SJSA1 (cell line): Measurements from ENCODE around the gene KHDC1L. TPM values are rescaled to one million over a fixed set of nuclear protein-coding genes. Genes with fewer than 3 reads are reported as not detected.
"Not testable (repeated sequence)": the region's sequence is repeated elsewhere in the genome, so short reads cannot be mapped to it uniquely, and the experiment has no call there.

Source experiments
- DNase-seq, 2 experiments: peaks; one replicate each; pipeline ENCODE4 v3.0.0-alpha.2; 2015 to 2020; ENCODE audit warnings: low spot score in 2 of 2, low read depth in 1 of 2
- H3K27ac ChIP-seq: fragments of 250-450 bp; sonication (Bioruptor Pico); 2 replicates; pipeline ENCODE4 v1.5.1; 2020; ENCODE audit warnings: mild to moderate bottlenecking, moderate library complexity
- H3K27me3 ChIP-seq: fragments of 250-450 bp; sonication (Bioruptor Pico); replicated peaks from 2 replicates; pipeline ENCODE4 v1.5.1; 2020; ENCODE audit warnings: mild to moderate bottlenecking, moderate library complexity
- H3K36me3 ChIP-seq: fragments of 250-450 bp; sonication (Bioruptor Pico); 2 replicates; pipeline ENCODE4 v1.5.1; 2020; ENCODE audit warnings: mild to moderate bottlenecking
- H3K4me1 ChIP-seq: fragments of 250-450 bp; sonication (Bioruptor Pico); replicated peaks from 2 replicates; pipeline ENCODE4 v1.6.1; 2021; ENCODE audit warnings: mild to moderate bottlenecking
- H3K4me3 ChIP-seq: fragments of 250-450 bp; sonication (Bioruptor Pico); 2 replicates; pipeline ENCODE4 v1.5.1; 2020; ENCODE audit warnings: mild to moderate bottlenecking
- H3K9me3 ChIP-seq: fragments of 250-450 bp; sonication (Bioruptor Pico); replicated peaks from 2 replicates; pipeline ENCODE4 v1.5.1; 2020; ENCODE audit warnings: mild to moderate bottlenecking
- total RNA-seq: library from RNA; depleted of rRNA; stranded (reverse); fragments of >200 nt; shearing (Covaris generic); gene quantifications from 2 replicates; pipeline ENCODE4 v1.2.3, GENCODE V29; 2014

Gene KHDC1L
- total RNA-seq, 1 experiment from 2014 or later, result not detected

DNA sequence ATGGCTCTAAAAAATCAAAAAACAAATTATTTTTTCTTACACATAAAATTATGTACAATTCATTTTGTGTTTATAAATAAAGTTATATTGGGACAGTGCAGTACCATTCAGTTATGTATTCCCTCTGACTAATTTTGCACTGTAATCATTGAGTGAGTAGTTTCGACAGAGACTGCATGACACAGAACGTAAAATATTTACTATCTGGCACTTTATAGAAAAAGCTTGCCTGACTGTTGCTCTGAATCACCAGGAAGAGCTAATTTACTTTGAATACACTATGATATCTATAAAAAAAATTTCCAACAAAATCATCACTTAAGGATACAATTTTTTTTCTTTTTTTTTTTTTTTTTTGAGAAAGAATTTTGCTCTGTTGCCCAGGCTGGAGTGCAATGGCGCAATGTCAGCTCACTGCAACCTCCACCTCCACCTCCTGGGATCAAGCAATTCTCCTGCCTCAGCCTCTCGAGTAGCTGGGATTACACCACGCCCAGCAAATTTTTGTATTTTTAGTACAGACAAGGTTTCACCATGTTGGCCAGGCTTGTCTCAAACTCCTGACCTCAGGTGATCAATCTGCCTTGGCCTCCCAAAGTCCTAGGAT is 11.0 kb upstream of the KHDC1L start:
- no peak overlapping the region for H3K27ac ChIP-seq
- peak in 1 of 2 experiments; percentile 5 for DNase-seq
- no peak overlapping the region for H3K4me3 ChIP-seq
- H3K27me3 ChIP-seq, result no peaks in the 10 kb centered on the region
- H3K36me3 ChIP-seq, result no peaks in the 10 kb centered on the region
- no peaks in the 10 kb centered on the region for H3K4me1 ChIP-seq
- no peaks in the 10 kb centered on the region for H3K9me3 ChIP-seq

DNA sequence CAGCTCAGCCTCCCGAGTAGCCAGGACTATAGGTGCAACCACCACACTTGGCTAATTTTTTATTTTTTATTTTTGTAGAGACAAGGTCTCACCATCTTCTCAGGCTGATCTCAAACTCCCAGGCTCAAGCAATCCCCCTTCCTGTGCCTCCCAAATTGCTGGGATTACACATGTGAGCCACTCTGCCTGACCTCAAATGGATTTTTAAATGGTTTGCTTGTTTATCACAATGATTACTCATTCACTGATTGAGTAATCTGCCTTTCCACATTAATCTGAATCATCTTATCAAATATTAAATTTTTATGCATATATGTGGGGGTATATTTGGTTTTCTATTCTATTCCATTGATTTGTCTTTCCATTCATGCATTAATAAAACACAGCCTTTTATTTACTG is 9.4 kb upstream of the KHDC1L start:
- H3K27ac ChIP-seq, result no peak overlapping the region
- H3K4me1 ChIP-seq, result no peaks in the 10 kb centered on the region
- DNase-seq, result no peak
- no peaks in the 10 kb centered on the region for H3K27me3 ChIP-seq
- H3K36me3 ChIP-seq, result no peaks in the 10 kb centered on the region
- H3K4me3 ChIP-seq, result no peak overlapping the region
- H3K9me3 ChIP-seq, result no peaks in the 10 kb centered on the region

DNA sequence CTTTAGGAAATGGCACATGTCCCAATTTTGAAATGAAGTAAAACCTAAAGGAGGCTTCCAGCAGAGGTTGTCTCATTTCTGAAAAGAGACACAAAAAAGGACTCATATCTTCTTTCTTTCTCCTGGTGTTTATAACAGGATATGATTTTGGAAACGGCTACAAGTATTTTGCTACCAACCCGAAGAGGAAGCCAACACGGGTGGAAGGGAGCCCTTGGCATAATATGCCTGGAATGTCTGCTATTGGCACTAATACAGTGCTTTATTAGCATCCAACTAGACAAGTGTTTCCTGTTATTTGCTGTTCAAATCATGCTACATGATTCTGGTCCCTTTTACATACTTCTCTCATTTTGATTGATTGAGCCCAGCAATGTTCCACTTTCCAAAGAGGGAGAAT is 8.7 kb upstream of the KHDC1L start:
- H3K4me3 ChIP-seq, DNase-seq, H3K4me1 ChIP-seq, H3K27ac ChIP-seq, H3K27me3 ChIP-seq, H3K9me3 ChIP-seq, H3K36me3 ChIP-seq: not testable (repeated sequence)

DNA sequence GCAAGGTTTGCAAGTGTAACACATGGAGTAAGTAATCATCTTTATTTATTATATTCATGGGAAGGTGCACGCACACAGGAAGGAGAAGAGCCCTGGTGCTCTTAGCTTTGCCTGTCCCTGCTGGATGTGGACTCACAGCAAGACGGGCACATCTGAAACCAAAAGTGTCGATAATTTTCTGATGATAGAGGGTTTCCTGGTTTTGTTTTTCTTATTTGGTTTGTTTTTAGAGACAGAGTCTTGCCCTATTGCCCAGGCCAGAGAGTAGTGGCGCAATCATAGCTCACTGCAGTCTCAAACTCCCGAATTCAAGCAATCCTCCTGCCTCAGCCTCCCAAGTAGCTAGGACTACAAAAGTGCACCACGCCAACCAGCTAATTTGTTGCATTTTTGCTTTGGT is 7.8 kb upstream of the KHDC1L start:
- no peaks in the 10 kb centered on the region for H3K27me3 ChIP-seq
- no peak for DNase-seq

GRCh38 chr6:73231986-73232391 is 6.7 kb upstream of the KHDC1L start:
- no peak for DNase-seq
- H3K9me3 ChIP-seq, result no peaks in the 10 kb centered on the region
- H3K4me1 ChIP-seq, result no peaks in the 10 kb centered on the region
- no peaks in the 10 kb centered on the region for H3K36me3 ChIP-seq
- H3K27ac ChIP-seq, result no peak overlapping the region
- H3K27me3 ChIP-seq, result no peaks in the 10 kb centered on the region
- H3K4me3 ChIP-seq, result no peak overlapping the region

More for the DNA sequence above, 7.8 kb upstream of the KHDC1L start:
- H3K36me3 ChIP-seq, result no peaks in the 10 kb centered on the region
- no peaks in the 10 kb centered on the region for H3K4me1 ChIP-seq
- H3K4me3 ChIP-seq, result no peak overlapping the region
- H3K27ac ChIP-seq, result no peak overlapping the region
- no peaks in the 10 kb centered on the region for H3K9me3 ChIP-seq

- no peaks in the 10 kb centered on the region for H3K36me3 ChIP-seq
- no peak overlapping the region for H3K27ac ChIP-seq
- H3K4me3 ChIP-seq, result no peak overlapping the region
- no peaks in the 10 kb centered on the region for H3K9me3 ChIP-seq
- H3K27me3 ChIP-seq, result no peaks in the 10 kb centered on the region
- H3K4me1 ChIP-seq, result no peaks in the 10 kb centered on the region
- no peak for DNase-seq
These were observed 2.4 kb upstream of the KHDC1L start for GRCh38 chr6:73227606-73228255.

DNA sequence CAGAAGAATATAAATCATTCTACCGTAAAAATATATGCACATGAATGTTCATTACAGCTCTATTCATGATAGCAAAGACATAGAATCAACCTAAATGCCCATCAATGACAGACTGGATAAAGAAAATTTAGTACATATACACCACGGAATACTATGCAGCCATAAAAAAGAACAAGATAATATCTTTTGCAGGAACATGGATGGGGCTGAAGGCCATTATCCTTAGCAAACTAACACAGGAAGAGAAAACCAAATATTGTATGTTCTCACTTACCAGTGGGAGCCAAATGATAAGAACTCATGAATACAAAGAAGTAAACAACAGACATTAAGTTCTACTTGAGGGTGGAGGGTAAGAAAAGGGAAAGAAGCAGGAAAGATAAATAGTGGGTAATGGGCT is 8.4 kb downstream of the KHDC1L start:
- no peaks in the 10 kb centered on the region for H3K9me3 ChIP-seq
- DNase-seq, result no peak
- H3K4me1 ChIP-seq, result no peaks in the 10 kb centered on the region
- no peaks in the 10 kb centered on the region for H3K36me3 ChIP-seq
- H3K27me3 ChIP-seq, result no peaks in the 10 kb centered on the region
- no peak overlapping the region for H3K4me3 ChIP-seq
- H3K27ac ChIP-seq, result no peak overlapping the region

- no peak for DNase-seq
- H3K27ac ChIP-seq, result no peak overlapping the region
- H3K9me3 ChIP-seq, result no peaks in the 10 kb centered on the region
- no peaks in the 10 kb centered on the region for H3K36me3 ChIP-seq
- no peaks in the 10 kb centered on the region for H3K4me1 ChIP-seq
- H3K27me3 ChIP-seq, result no peaks in the 10 kb centered on the region
- no peak overlapping the region for H3K4me3 ChIP-seq
These were observed 16.2 kb downstream of the KHDC1L start for GRCh38 chr6:73209117-73209516.

GRCh38 chr6:73207221-73207837 is 18.0 kb downstream of the KHDC1L start:
- H3K36me3 ChIP-seq, result no peaks in the 10 kb centered on the region
- no peaks in the 10 kb centered on the region for H3K4me1 ChIP-seq
- no peak overlapping the region for H3K27ac ChIP-seq
- no peak overlapping the region for H3K4me3 ChIP-seq
- no peaks in the 10 kb centered on the region for H3K9me3 ChIP-seq
- DNase-seq, result no peak
- no peaks in the 10 kb centered on the region for H3K27me3 ChIP-seq

DNA sequence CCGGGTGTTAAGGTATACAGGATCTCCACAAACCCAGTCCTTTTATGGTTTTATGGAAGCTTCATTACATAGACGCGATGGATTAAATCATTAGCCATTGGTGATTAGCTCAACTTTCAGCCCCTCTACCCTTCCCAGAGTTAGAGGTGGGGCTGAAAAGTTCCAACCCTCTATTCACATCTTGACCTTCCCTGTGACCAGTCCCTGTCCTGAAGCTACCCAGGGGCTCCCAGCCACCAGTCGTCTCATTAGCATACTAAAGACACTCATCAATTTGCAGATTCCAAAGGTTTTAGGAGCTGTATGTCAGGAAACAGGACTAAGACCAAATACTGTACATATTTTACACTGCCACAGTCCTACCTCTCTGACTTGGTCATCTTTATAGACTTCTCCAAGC is 21.0 kb downstream of the KHDC1L start:
- H3K4me1 ChIP-seq, result no peaks in the 10 kb centered on the region
- no peaks in the 10 kb centered on the region for H3K36me3 ChIP-seq
- DNase-seq, result no peak
- no peaks in the 10 kb centered on the region for H3K9me3 ChIP-seq
- H3K27me3 ChIP-seq, result no peaks in the 10 kb centered on the region
- no peak overlapping the region for H3K4me3 ChIP-seq
- no peak overlapping the region for H3K27ac ChIP-seq

- H3K27ac ChIP-seq, result no peak overlapping the region
- no peaks in the 10 kb centered on the region for H3K4me1 ChIP-seq
- H3K4me3 ChIP-seq, result no peak overlapping the region
- no peaks in the 10 kb centered on the region for H3K27me3 ChIP-seq
- no peaks in the 10 kb centered on the region for H3K36me3 ChIP-seq
- no peaks in the 10 kb centered on the region for H3K9me3 ChIP-seq
- no peak for DNase-seq
These were observed 22.2 kb downstream of the KHDC1L start for GRCh38 chr6:73203098-73203497.

GRCh38 chr6:73200735-73201134 is 24.6 kb downstream of the KHDC1L start:
- Histone ChIP-seq H3K4me3 (no peak overlapping the region), H3K4me1 (no peaks in the 10 kb centered on the region), H3K27ac (no peak overlapping the region), H3K36me3 (no peaks in the 10 kb centered on the region), H3K9me3 (no peaks in the 10 kb centered on the region), H3K27me3 (no peaks in the 10 kb centered on the region)
- DNase-seq, result no peak

GRCh38 chr6:73200247-73200646 is 25.0 kb downstream of the KHDC1L start:
- Histone ChIP-seq H3K4me1 (no peaks in the 10 kb centered on the region), H3K4me3 (no peak overlapping the region), H3K27ac (no peak overlapping the region), H3K27me3 (no peaks in the 10 kb centered on the region), H3K36me3 (no peaks in the 10 kb centered on the region), H3K9me3 (no peaks in the 10 kb centered on the region)
- DNase-seq, result no peak

- Histone ChIP-seq H3K27me3 (no peaks in the 10 kb centered on the region), H3K27ac (no peak overlapping the region), H3K9me3 (no peaks in the 10 kb centered on the region), H3K4me1 (no peaks in the 10 kb centered on the region), H3K36me3 (no peaks in the 10 kb centered on the region), H3K4me3 (no peak overlapping the region)
- DNase-seq, result no peak
These were observed 30.6 kb downstream of the KHDC1L start for GRCh38 chr6:73194744-73195143.
